Measurements from ENCODE around the gene AFG1L. TPM values are rescaled to one million over a fixed set of nuclear protein-coding genes. Genes with fewer than 3 reads are reported as not detected.
A peak's percentile ranks its signal among the peaks of the same experiment; 100 is the strongest.

The AFG1L gene
- total RNA-seq, 3 donors from 2014 or later (not counting 1 experiment from before 2014, with no cell fraction given) = 4.8 to 9.2 (median 5.2) TPM

- no peak for TF ChIP-seq CTCF (IDR thresholded peaks at IDR 0.05)
Measured at GRCh38 chr6:108251252-108251651, 43.6 kb upstream of the AFG1L start.

GRCh38 chr6:108252055-108252454, 42.8 kb upstream of the AFG1L start:
- H3K4me1 ChIP-seq (ENCODE audit: control insufficient read depth, insufficient read depth, low read length) = peaks cover 3% of the 10 kb centered on the region
- TF ChIP-seq CTCF (IDR thresholded peaks at IDR 0.05) = no peak
- ATAC-seq (no peak), DNase-seq (no peak)
- no peaks in the 10 kb centered on the region for H3K9me3 ChIP-seq (ENCODE audit: control insufficient read depth, insufficient read depth, low read length)
- no peaks in the 10 kb centered on the region for H3K27me3 Mint-ChIP-seq (ENCODE audit: low read depth in 2 of 2)
- H3K9me3 Mint-ChIP-seq = no peaks in the 10 kb centered on the region
- no peak overlapping the region for H3K4me3 ChIP-seq (ENCODE audit: low read length)
- no peak overlapping the region for H3K4me3 Mint-ChIP-seq
- no peak overlapping the region for H3K27ac ChIP-seq (ENCODE audit: low read length)
- no peaks in the 10 kb centered on the region for H3K36me3 Mint-ChIP-seq
- no peaks in the 10 kb centered on the region for H3K27me3 ChIP-seq (ENCODE audit: control insufficient read depth, insufficient read depth, low read length)
- H3K27ac Mint-ChIP-seq = no peak overlapping the region
- H3K36me3 ChIP-seq (ENCODE audit: control insufficient read depth, insufficient read depth, low read length) = no peaks in the 10 kb centered on the region
- intact Hi-C loops (cut with micrococcal nuclease) = loop anchor here (10.0 kb wide), 1 partner anchor 273 kb away; no protein-coding TSS in a partner anchor
- H3K4me1 Mint-ChIP-seq = peaks cover 61 to 67% of the 10 kb centered on the region in 2 donors
- 98% methylated on average over 5 of the region's 5 CpGs for WGBS (ENCODE audit: insufficient coverage)

More at GRCh38 chr6:108251252-108251651, 43.6 kb upstream of the AFG1L start:
- Mint-ChIP-seq H3K4me1 (peaks cover 57 to 63% of the 10 kb centered on the region in 2 donors), H3K9me3 (no peaks in the 10 kb centered on the region), H3K4me3 (no peak overlapping the region), H3K36me3 (no peaks in the 10 kb centered on the region), H3K27ac (no peak overlapping the region), H3K27me3 (ENCODE audit: low read depth in 2 of 2) (no peaks in the 10 kb centered on the region)
- 83% methylated on average over 2 of the region's 2 CpGs for WGBS (ENCODE audit: insufficient coverage)
- intact Hi-C loops (cut with micrococcal nuclease) = loop anchor here (10.0 kb wide), 1 partner anchor 274 kb away; no protein-coding TSS in a partner anchor
- Histone ChIP-seq H3K27me3 (ENCODE audit: control insufficient read depth, insufficient read depth, low read length) (no peaks in the 10 kb centered on the region), H3K4me1 (ENCODE audit: control insufficient read depth, insufficient read depth, low read length) (peaks cover 3% of the 10 kb centered on the region), H3K4me3 (ENCODE audit: low read length) (no peak overlapping the region), H3K9me3 (ENCODE audit: control insufficient read depth, insufficient read depth, low read length) (no peaks in the 10 kb centered on the region), H3K27ac (ENCODE audit: low read length) (no peak overlapping the region), H3K36me3 (ENCODE audit: control insufficient read depth, insufficient read depth, low read length) (no peaks in the 10 kb centered on the region)
- ATAC-seq = no peak
- DNase-seq = no peak

GRCh38 chr6:108253241-108253640, 41.6 kb upstream of the AFG1L start:
- Histone ChIP-seq H3K36me3 (ENCODE audit: control insufficient read depth, insufficient read depth, low read length) (no peaks in the 10 kb centered on the region), H3K27ac (ENCODE audit: low read length) (no peak overlapping the region), H3K27me3 (ENCODE audit: control insufficient read depth, insufficient read depth, low read length) (no peaks in the 10 kb centered on the region), H3K9me3 (ENCODE audit: control insufficient read depth, insufficient read depth, low read length) (no peaks in the 10 kb centered on the region), H3K4me3 (ENCODE audit: low read length) (no peak overlapping the region), H3K4me1 (ENCODE audit: control insufficient read depth, insufficient read depth, low read length) (peaks cover 2% of the 10 kb centered on the region)
- DNase-seq (no peak), ATAC-seq (no peak)
- Mint-ChIP-seq H3K27me3 (ENCODE audit: low read depth in 2 of 2) (no peaks in the 10 kb centered on the region), H3K4me1 (peaks cover 52 to 60% of the 10 kb centered on the region in 2 donors), H3K27ac (peak overlapping the region in 1 of 2 donors; percentile 41), H3K4me3 (no peak overlapping the region), H3K36me3 (no peaks in the 10 kb centered on the region), H3K9me3 (no peaks in the 10 kb centered on the region)
- intact Hi-C loops (cut with micrococcal nuclease) = loop anchor here (10.0 kb wide), 1 partner anchor 272 kb away; no protein-coding TSS in a partner anchor
- WGBS (ENCODE audit: insufficient coverage) = 80% methylated on average over 1 of the region's 1 CpG
- no peak for TF ChIP-seq CTCF (IDR thresholded peaks at IDR 0.05)
